SH-SY5Y (cell line): ENCODE results near the gene PCGF2.

Source experiments
- GATA2 ChIP-seq: IDR thresholded peaks from 2 replicates; pipeline ENCODE4 v1.6.1; 2011; ENCODE audit warnings: mild to moderate bottlenecking, low read depth, low read length
- GATA3 ChIP-seq: IDR thresholded peaks from 2 replicates; pipeline ENCODE4 v1.6.1; 2011; ENCODE audit warnings: low read depth, mild to moderate bottlenecking, low read length, moderate library complexity

GRCh38 chr17:38762231-38762630 is 14.1 kb upstream of the PCGF2 start:
- TF ChIP-seq GATA2: no peak
- TF ChIP-seq GATA3: no peak
